Measurements from ENCODE around the gene FOXL3.

FOXL3 gene

DNA sequence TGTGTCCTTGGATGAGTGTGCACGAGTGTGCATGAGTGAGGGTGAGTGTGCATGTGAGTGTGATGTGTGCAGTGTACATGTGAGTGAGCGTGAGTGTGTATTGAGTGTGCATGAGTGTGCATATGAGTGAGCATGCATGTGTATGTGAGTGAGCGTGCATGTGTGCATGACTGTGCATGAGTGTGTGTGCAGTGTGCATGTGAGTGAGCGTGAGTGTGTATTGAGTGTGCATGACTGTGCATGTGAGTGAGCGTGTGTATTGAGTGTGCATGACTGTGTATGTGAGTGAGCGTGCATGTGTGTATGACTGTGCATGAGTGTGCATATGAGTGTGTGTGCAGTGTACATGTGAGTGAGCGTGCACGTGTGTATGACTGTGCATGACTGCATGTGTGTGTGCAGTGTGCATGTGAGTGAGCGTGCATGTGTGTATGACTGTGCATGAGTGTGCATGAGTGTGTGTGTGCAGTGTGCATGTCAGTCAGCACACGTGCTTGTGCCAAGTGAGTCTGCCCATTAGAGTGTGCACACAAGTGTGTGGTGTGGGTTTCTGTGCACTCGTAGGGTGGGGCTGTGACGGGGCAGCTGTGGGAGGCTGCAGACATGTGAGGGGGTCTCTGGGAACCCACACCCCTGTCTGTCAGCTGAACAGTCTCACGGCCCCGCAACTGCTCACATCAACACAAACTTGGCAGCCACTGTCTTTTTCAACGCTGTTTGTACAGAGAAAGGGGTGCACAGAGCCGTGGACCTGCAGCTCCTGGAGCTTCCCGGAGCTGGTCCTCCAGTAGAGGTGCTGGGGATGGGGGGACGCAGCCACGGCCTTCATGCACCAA is 14.8 kb downstream of the FOXL3 start:
- no peak for DNase-seq

DNA sequence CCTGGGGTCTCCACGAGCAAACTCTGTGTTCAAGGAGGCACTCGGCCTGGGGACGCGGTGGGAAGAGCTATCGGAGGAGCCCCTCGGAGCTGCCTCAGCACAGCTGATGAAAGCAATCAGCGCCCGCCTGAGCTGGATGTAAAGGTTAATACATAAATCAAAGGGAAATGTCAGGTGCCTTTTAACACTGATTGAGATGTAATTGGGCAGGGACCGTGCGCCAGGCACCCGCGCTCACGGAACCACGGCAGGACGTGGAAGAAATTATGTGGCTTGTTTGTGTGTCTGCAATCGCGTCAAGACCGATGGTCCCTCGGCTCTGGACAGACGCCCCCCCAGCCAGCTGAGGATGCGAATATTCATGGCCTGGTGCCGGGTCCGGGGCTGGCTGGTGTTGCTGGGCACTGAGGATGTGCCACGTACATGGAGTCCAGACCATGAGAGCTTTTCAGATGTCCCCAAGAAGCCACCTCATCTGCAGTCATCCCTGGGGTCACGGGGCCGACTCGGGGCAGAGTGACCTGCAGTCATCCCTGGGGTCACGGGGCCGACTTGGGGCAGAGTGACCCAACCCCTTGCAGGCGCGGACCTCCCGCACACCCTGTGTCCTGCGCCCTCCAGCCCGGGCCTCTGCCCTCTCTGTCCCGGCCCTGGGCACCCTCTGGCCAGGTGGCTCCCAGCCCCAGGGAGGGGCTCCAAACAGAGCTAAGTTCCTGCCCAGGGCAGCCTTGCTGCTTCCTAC is 15.6 kb downstream of the FOXL3 start:
- DNase-seq: no peak

DNA sequence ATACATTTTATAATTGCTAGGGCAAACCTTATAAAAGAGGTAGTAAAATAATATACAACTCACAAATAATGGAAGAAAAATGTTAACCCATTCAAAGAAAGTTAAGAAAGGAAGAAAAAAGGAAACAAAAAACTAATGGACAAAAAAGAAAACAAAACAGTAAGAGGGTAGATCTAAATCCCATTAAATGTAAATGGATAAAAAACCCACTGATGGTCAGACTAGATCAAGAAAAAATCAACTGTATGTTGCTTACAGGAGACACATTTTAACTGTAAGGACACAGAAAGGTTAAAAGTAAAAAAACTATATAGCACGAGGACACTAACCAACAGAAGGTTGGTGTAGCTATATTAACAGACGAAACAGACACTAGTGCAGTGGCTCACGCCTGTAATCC is 18.0 kb downstream of the FOXL3 start:
- no peak for DNase-seq

- no peak for DNase-seq
Measured at GRCh38 chr7:309586-310228, 19.7 kb downstream of the FOXL3 start.

- no peak for DNase-seq
Measured at GRCh38 chr7:311131-311680, 21.2 kb downstream of the FOXL3 start.

DNA sequence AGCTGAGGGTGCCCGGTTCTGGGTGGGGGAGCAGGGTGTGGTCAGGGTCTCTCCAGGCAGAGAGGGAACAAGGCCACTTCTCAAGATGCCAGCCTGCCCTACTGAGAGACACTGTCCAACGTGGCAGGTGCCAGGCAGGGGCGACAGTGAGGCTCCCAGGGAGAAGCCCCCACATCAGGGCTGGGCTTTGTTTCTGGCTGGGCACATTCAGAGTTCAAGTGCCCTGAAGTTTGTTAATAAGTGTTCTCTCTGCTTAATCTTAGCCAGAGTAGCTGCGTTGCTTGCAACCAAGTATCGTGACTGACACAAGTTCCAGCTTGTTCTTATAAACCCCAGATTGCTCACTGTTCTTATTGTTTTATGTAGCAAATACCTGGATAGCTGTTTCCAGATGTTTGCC is 21.8 kb downstream of the FOXL3 start:
- no peak for DNase-seq

GRCh38 chr7:312424-312823 is 22.5 kb downstream of the FOXL3 start:
- no peak for DNase-seq

DNA sequence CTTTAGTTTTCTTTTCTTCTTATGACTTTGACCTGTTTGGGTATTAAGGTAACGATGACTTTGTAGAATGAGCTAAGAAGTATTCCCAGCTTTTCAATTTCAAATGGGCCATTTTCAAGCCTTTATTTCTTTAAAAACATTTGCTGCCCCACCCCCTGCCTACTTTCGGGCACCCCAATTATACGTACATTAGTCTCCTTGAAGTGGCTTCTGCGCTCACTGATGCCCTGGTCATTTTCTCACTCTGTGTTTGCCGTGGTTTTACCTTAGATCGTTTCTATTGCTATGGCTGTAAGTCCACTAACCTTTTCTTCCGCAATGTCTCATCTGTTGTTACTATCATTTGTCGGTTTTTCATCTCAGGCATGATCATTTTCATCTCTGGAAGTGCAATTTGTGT is 24.9 kb downstream of the FOXL3 start:
- no peak for DNase-seq

DNA sequence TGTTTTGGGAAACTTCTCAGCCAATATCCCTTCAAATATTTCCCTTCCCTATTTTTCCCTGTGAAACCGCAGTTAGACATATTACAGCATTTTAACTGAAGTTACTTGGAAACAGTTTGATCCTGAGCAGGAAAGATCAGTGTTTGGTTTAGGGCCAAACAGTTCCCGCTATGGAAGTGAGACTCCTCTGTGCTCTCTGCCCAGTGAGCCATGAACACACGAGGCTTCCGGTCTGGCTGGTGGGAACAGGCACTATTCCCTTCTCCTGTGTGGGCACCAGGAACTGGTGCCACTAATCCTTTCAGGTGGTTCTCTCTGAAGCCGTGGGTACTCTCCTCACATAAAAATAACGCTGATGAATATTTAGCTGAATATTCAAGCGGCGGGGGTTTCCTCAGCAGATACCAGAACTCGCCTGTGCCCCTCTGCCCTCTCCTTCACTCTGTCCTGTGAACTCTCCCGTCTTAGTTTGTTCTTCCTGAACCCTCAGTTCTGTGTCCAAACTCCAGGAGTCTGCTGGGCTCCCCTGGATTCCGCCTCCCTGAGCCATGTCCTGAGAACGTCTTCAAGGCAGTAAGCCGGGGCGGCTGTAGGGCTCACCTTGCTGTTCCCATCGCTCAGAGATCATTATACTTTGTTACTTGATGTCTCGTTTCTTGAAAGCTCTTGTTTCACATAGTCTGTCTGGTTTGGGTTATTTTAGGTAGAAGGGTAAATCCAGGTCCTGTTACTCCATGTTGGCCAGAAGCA is 25.7 kb downstream of the FOXL3 start:
- DNase-seq: no peak

- DNase-seq: no peak
Measured at GRCh38 chr7:317643-318405, 27.9 kb downstream of the FOXL3 start.

DNA sequence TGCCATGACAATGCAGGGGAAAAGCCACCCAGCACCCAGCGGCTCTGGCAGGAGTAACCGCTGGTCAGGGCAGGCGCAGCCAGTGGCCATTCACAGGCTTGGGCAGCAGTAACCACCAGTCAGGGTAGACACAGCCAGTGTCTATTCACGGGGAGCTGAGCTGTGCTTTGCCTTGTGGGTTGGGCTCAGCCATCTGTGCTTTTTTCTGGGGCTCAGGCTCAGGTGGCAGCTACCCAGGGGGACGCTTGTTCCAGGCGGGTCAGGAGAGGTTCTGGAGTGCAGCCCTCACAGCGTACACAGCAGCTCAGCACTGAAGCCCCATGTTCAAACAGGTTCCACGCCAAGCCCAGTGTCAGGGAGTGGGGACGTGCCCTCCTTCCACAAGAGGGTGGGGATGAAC is 28.5 kb downstream of the FOXL3 start:
- no peak for DNase-seq

- DNase-seq: no peak
Measured at GRCh38 chr7:318878-319661, 29.1 kb downstream of the FOXL3 start.

- DNase-seq: no peak
Measured at GRCh38 chr7:320297-320696, 30.3 kb downstream of the FOXL3 start.

DNA sequence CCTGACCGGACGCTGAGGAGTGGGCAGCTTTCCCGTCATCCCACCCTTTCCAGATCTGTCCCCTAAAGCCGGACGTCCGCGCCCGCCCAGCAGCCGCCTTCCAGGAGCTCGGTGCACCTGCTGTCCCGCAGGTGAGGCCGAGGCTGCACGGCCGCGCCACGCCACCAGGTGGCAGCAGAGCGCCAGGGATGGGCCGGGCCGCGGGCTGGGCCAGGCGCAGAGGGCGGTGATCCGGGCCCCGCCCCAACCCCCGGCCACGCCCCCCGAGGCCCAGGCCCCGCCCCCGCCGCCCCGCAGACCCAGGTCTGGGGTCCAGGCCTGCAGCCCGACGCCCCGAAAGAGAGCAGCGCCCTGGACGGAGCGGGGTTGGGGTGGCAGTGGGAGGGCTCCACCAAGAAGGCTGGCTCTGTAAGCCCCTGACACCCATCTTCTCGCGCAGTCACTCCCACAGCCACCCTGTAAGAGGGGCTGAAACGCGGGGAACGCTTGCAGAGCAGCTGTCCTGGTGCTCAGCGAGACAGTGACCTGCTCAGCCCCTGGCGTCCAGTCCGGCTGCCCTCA is 32.2 kb downstream of the FOXL3 start:
- peak; percentile 44 for DNase-seq

- DNase-seq: no peak
Measured at GRCh38 chr7:322708-323111, 32.7 kb downstream of the FOXL3 start.

- DNase-seq: no peak
Measured at GRCh38 chr7:323410-323809, 33.4 kb downstream of the FOXL3 start.

DNA sequence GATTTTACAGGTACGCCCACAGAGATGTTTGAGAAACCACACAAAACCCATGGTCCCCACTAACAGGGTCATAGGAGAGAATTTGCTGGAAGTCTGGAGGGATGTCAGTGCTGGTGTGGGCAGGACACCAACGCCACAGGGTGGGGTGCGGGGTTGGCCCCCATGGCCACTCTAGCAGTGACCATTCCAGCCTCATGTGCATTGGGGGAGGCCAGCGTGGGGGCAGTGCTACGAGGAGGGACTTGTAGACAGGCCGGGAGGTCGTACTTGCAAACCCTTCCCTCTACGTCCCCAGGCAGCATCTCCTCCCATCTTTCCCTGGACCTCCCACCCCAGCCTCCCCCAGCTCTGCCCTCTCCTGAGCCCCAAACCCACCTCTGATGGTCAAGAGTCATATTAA is 34.0 kb downstream of the FOXL3 start:
- DNase-seq: no peak

GRCh38 chr7:325051-325798 is 35.3 kb downstream of the FOXL3 start:
- DNase-seq: no peak

DNA sequence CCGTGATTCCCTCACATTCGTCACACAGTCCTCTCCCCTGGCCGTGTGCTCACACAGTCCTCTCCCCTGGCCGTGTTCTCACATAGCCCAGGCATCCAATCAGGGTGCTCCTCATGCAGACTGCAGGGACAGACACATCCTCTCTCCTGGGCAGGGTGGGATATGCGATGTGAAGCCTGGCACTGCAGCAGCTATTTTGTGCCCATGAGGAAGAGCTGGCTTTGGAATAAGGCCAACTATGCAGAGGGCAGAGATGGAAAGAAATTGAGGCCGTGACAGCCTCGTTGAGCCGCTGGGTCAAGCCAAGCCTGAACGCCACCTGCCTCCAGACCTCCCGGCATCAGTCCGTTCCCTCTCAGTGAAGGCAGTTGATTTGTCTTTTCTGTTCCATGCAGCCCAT is 35.8 kb downstream of the FOXL3 start:
- DNase-seq: no peak

DNA sequence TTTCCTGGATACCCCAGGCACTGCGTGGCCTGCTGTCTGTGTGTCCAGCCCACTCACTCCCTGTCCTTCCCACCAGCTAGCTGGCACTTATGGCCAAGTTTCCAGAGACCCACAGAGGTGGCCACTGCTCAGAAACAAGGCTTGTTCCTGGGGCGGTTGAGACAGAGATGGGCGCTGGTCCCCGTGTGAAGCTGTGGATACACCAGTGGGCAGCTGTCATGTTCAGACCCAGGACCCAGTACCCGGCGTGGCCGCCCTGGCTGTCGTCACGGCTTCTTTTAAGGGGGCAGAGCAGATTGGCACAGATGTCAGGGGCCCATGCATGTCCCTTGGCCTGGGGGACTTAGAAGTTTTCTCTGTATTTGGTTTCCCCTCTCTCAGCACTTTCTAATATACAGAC is 36.3 kb downstream of the FOXL3 start:
- no peak for DNase-seq
